Natural killer cell (primary cell): ENCODE data around the gene CD96. TPM values are rescaled to one million over a fixed set of nuclear protein-coding genes. Genes with fewer than 3 reads are reported as not detected.

Source experiments
- ATAC-seq, 3 donors: fragments of 150-1000 bp in 2 of 3; fragments of 200-7000 bp in 1 of 3; cut with Tn5 transposase; 1 replicate in 1 of 3; 2 replicates in 2 of 3; pipeline ENCODE4 v1.10.0; 2021; ENCODE audit warnings: mild to moderate bottlenecking in 2 of 3, moderate library complexity in 2 of 3
- DNase-seq, 2 donors: peaks; one replicate each; pipeline versions ENCODE4 v3.0.0 to v3.0.0-alpha.2; 2013 to 2021; ENCODE audit warnings: mixed read lengths in 1 of 2
- H3K27ac ChIP-seq: one replicate; pipeline ENCODE4 v1.5.1; 2013; ENCODE audit warnings: mild to moderate bottlenecking, low read length
- H3K27me3 ChIP-seq: one replicate; pipeline ENCODE4 v1.6.1; 2013; ENCODE audit warnings: low read length; ENCODE audit not compliant: control insufficient read depth, insufficient read depth
- H3K36me3 ChIP-seq: one replicate; pipeline ENCODE4 v1.6.1; 2013; ENCODE audit warnings: low read length; ENCODE audit not compliant: control insufficient read depth, insufficient read depth
- H3K4me1 ChIP-seq: one replicate; pipeline ENCODE4 v1.6.1; 2013; ENCODE audit warnings: low read length; ENCODE audit not compliant: control insufficient read depth, insufficient read depth
- H3K4me3 ChIP-seq: one replicate; pipeline ENCODE4 v1.5.1; 2013; ENCODE audit warnings: low read length
- H3K9me3 ChIP-seq: one replicate; pipeline ENCODE4 v1.6.1; 2013; ENCODE audit warnings: low read length; ENCODE audit not compliant: control insufficient read depth, insufficient read depth
- H3K27ac Mint-ChIP-seq, 2 donors: one replicate each; pipeline ENCODE4 v1.8.0; 2022; ENCODE audit warnings: mild to moderate bottlenecking in 2 of 2, mixed read lengths in 2 of 2, moderate library complexity in 1 of 2
- H3K27me3 Mint-ChIP-seq, 2 donors: one replicate each; pipeline ENCODE4 v1.8.0; 2022; ENCODE audit warnings: low read depth in 2 of 2, mixed read lengths in 2 of 2
- H3K36me3 Mint-ChIP-seq: one replicate; pipeline ENCODE4 v1.8.0; 2022; ENCODE audit warnings: mixed read lengths
- H3K4me1 Mint-ChIP-seq, 2 donors: one replicate each; pipeline ENCODE4 v1.8.0; 2022; ENCODE audit warnings: mixed read lengths in 2 of 2
- H3K4me3 Mint-ChIP-seq: one replicate; pipeline ENCODE4 v1.8.0; 2022; ENCODE audit warnings: mild to moderate bottlenecking, moderate library complexity, mixed read lengths
- H3K9me3 Mint-ChIP-seq, 2 donors: one replicate each; pipeline ENCODE4 v1.8.0; 2022; ENCODE audit warnings: mixed read lengths in 2 of 2
- CTCF ChIP-seq: fragments of 200-600 bp; IDR thresholded peaks from one replicate; pipeline ENCODE4 v1.8.0; 2022; ENCODE audit warnings: antibody characterized with exemption
- WGBS: methylation state at CpG from one replicate; pipeline ENCODE4 v1.1.7; 2013; ENCODE audit warnings: missing lambda C conversion rate; ENCODE audit not compliant: insufficient coverage; 5-methylcytosine and 5-hydroxymethylcytosine counted together
- intact Hi-C: fragments of 100-400 bp; cut with micrococcal nuclease; formaldehyde crosslinking; loops from one replicate; pipeline ENCODE4 v1.14.2; 2022
- total RNA-seq, 4 donors: library from RNA; stranded (reverse); fragments of 120-200 nt in 1 of 4; gene quantifications; one replicate each; pipeline versions ENCODE4 v1.2.3 to v1.2.4, GENCODE V29; 2013 to 2022

CD96 gene
- total RNA-seq, 3 donors from 2014 or later (not counting 1 experiment from before 2014, with no cell fraction given) = 146 to 191 (median 166) TPM

GRCh38 chr3:111648991-111649579, 107.1 kb downstream of the CD96 start:
- no peak for ATAC-seq
- Mint-ChIP-seq H3K27ac (peak overlapping the region; percentile 72 to 73), H3K9me3 (no peaks in the 10 kb centered on the region), H3K36me3 (peaks cover 47% of the 10 kb centered on the region), H3K27me3 (no peaks in the 10 kb centered on the region), H3K4me1 (peaks cover 3 to 5% of the 10 kb centered on the region in 2 donors), H3K4me3 (no peak overlapping the region)
- H3K4me3 ChIP-seq = no peak overlapping the region
- intact Hi-C loops = no loop called here
- H3K9me3 ChIP-seq = no peaks in the 10 kb centered on the region
- no CpG with 5 or more reads among the region's 3 CpGs for WGBS
- no peak for DNase-seq
- H3K27ac ChIP-seq = no peak overlapping the region
- H3K4me1 ChIP-seq = no peaks in the 10 kb centered on the region
- peaks cover 55% of the 10 kb centered on the region for H3K36me3 ChIP-seq
- TF ChIP-seq CTCF = no peak
- no peaks in the 10 kb centered on the region for H3K27me3 ChIP-seq

DNA sequence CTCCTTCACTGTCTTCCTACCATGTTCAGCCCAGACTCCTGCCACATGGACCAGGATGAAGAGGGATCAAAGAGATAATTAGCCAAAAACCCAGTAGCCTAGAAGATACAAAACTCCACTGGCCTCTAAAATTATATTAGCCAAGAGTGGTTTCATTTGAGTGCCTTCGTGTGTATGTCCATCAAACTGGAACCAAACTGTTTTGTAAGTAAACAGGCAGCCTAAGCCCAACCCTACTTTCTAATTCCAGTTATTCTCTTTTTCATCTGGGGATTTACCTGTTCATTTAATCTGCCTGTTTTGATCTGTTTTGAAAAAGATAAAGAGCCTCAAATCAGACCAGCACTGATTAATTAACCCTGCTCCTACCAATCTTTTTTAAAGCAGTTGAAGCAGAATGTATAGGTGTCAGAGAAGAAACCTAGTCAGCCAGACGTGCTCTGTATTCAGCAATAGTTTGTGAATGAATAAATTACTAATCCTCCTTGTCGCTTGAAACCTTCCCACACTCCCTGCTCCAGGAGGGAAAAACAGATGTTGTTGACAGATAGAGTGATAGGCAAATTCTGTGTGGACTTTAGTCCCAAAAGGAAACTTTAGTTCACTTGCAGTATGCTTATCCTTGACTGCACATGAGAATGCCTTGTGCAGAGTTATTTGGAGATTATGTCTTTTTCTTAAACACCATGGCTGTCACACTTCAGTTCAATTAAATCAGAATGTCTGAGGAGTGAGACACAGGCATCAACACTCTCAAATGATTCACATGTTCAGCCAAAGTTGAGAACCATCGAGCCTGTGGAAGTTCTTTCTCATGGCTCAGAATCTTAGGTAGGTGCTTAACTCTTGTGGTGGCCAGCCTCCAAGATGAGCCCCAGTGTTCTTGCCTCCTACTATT, 108.6 kb downstream of the CD96 start:
- Mint-ChIP-seq H3K9me3 (no peaks in the 10 kb centered on the region), H3K4me1 (peaks cover 3 to 5% of the 10 kb centered on the region in 2 donors), H3K27me3 (no peaks in the 10 kb centered on the region), H3K4me3 (no peak overlapping the region), H3K27ac (no peak overlapping the region), H3K36me3 (peaks cover 53% of the 10 kb centered on the region)
- DNase-seq (no peak), ATAC-seq (no peak)
- no peak for TF ChIP-seq CTCF
- H3K36me3 ChIP-seq = peaks cover 65% of the 10 kb centered on the region
- no peaks in the 10 kb centered on the region for H3K27me3 ChIP-seq
- H3K4me3 ChIP-seq = no peak overlapping the region
- H3K27ac ChIP-seq = no peak overlapping the region
- intact Hi-C loops = no loop called here
- no peaks in the 10 kb centered on the region for H3K4me1 ChIP-seq
- H3K9me3 ChIP-seq = no peaks in the 10 kb centered on the region
- WGBS = 96% methylated on average over 2 of the region's 4 CpGs

DNA sequence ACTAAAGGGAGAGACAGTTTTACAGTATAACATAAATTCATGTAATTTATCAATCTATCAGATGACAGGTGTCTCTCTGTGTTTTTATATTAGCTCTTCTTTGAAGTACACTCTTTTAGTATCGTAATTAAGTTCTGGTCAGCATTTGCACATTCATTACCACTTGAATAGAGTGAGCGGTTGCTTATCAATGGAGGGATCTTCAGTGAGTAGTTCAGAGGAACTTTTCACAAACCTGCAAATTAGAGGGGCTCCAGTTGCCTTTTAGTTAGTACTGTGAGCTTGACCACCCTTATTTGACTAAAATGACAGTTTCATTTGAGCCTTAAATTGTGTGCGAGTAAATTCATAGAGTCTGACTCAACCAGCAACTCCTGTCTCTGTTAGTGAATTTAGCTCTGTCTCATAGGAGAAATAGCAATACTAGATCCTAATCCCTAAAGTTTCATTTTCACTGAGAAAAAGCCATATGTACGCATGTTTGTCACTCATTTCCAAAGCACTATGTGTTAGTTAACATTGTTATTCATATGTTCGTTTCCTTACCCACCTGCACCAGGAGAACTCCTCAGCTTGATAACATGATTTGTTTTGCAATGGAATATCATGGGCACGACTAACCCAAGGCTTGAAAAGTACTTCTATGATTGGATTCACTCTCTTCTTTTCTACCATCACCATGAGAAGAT, 110.6 kb downstream of the CD96 start:
- intact Hi-C loops = no loop called here
- DNase-seq (no peak), ATAC-seq (no peak)
- Histone ChIP-seq H3K4me3 (no peak overlapping the region), H3K27ac (no peak overlapping the region), H3K27me3 (no peaks in the 10 kb centered on the region), H3K4me1 (no peaks in the 10 kb centered on the region), H3K36me3 (peaks cover 59% of the 10 kb centered on the region), H3K9me3 (no peaks in the 10 kb centered on the region)
- WGBS = 82% methylated on average over 5 of the region's 6 CpGs
- Mint-ChIP-seq H3K36me3 (peaks cover 53% of the 10 kb centered on the region), H3K4me3 (no peak overlapping the region), H3K4me1 (peaks cover 3 to 5% of the 10 kb centered on the region in 2 donors), H3K27me3 (no peaks in the 10 kb centered on the region), H3K9me3 (no peaks in the 10 kb centered on the region), H3K27ac (peak overlapping the region in 1 of 2 donors; percentile 50)
- TF ChIP-seq CTCF = no peak
